Epithelial cell of esophagus (primary cell): ENCODE data around the gene MIER1.
"Not testable (repeated sequence)": the region's sequence is repeated elsewhere in the genome, so short reads cannot be mapped to it uniquely, and the experiment has no call there.

Experiments
- DNase-seq: peaks from one replicate; pipeline ENCODE4 v3.0.0; 2010; ENCODE audit warnings: low read depth
- H3K4me3 ChIP-seq: 2 replicates; pipeline ENCODE4 v1.5.1; 2011; ENCODE audit warnings: mild to moderate bottlenecking, low read length, control low read depth
- CTCF ChIP-seq: IDR thresholded peaks from 2 replicates; pipeline ENCODE4 v1.5.1; 2011; ENCODE audit warnings: low read depth, mild to moderate bottlenecking, low read length, control low read depth, inconsistent platforms; ENCODE audit not compliant: insufficient read depth; ENCODE audit errors: missing control alignments

Gene MIER1

GRCh38 chr1:66945316-66945715, 20.5 kb downstream of the MIER1 start:
- H3K4me3 ChIP-seq = no peak overlapping the region
- no peak for DNase-seq
- no peak for TF ChIP-seq CTCF

- H3K4me3 ChIP-seq = no peak overlapping the region
- no peak for DNase-seq
- no peak for TF ChIP-seq CTCF
Measured at GRCh38 chr1:66947267-66947666, 22.5 kb downstream of the MIER1 start.

GRCh38 chr1:66951513-66951912, 26.7 kb downstream of the MIER1 start:
- no peak for TF ChIP-seq CTCF
- DNase-seq = peak; percentile 76
- H3K4me3 ChIP-seq = no peak overlapping the region

- no peak overlapping the region for H3K4me3 ChIP-seq
- TF ChIP-seq CTCF = no peak
- DNase-seq = no peak
Measured at GRCh38 chr1:66954208-66954607, 29.4 kb downstream of the MIER1 start.

GRCh38 chr1:66957938-66958337, 33.1 kb downstream of the MIER1 start:
- no peak for DNase-seq
- no peak overlapping the region for H3K4me3 ChIP-seq
- no peak for TF ChIP-seq CTCF

- DNase-seq = not testable (repeated sequence)
Measured at GRCh38 chr1:66966188-66966873, 41.5 kb downstream of the MIER1 start.

GRCh38 chr1:66968574-66968973, 43.8 kb downstream of the MIER1 start:
- TF ChIP-seq CTCF = no peak
- no peak for DNase-seq
- H3K4me3 ChIP-seq = no peak overlapping the region

More at GRCh38 chr1:66966188-66966873, 41.5 kb downstream of the MIER1 start:
- H3K4me3 ChIP-seq = not testable (repeated sequence)

GRCh38 chr1:66978201-66978600, 53.4 kb downstream of the MIER1 start:
- H3K4me3 ChIP-seq = no peak overlapping the region
- DNase-seq = no peak
- no peak for TF ChIP-seq CTCF

- DNase-seq, H3K4me3 ChIP-seq: not testable (repeated sequence)
Measured at GRCh38 chr1:66979621-66980020, 54.8 kb downstream of the MIER1 start.
